Adrenal gland (tissue), 5 donors: Measurements from ENCODE around the gene KCNN4.

Source experiments
- POLR2A ChIP-seq, 2 donors: fragments of 450-650 bp; IDR thresholded peaks; one replicate each; pipeline ENCODE4 v1.6.1; 2017; ENCODE audit warnings: antibody characterized with exemption in 2 of 2, mild to moderate bottlenecking in 2 of 2, moderate library complexity in 1 of 2
- TF ChIP-seq, protein P1 (sequence below), 6 experiments: fragments of 450-650 bp in 4 of 6; fragments of 200-600 bp in 2 of 6; sonication (generic) in 1 of 6; IDR thresholded peaks; 1 replicate in 5 of 6; 2 replicates in 1 of 6; pipeline versions ENCODE4 v1.5.1 to v1.8.0; 2016 to 2021; ENCODE audit warnings: antibody characterized with exemption in 6 of 6, mild to moderate bottlenecking in 2 of 6, moderate library complexity in 1 of 6
- donor health status: DM: no; HTN: no; CAD: no.

- TF ChIP-seq POLR2A (IDR thresholded peaks at IDR 0.05) = no peak
- TF ChIP-seq, protein P1, sequence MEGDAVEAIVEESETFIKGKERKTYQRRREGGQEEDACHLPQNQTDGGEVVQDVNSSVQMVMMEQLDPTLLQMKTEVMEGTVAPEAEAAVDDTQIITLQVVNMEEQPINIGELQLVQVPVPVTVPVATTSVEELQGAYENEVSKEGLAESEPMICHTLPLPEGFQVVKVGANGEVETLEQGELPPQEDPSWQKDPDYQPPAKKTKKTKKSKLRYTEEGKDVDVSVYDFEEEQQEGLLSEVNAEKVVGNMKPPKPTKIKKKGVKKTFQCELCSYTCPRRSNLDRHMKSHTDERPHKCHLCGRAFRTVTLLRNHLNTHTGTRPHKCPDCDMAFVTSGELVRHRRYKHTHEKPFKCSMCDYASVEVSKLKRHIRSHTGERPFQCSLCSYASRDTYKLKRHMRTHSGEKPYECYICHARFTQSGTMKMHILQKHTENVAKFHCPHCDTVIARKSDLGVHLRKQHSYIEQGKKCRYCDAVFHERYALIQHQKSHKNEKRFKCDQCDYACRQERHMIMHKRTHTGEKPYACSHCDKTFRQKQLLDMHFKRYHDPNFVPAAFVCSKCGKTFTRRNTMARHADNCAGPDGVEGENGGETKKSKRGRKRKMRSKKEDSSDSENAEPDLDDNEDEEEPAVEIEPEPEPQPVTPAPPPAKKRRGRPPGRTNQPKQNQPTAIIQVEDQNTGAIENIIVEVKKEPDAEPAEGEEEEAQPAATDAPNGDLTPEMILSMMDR (IDR thresholded peaks at IDR 0.05) = no peak
These were observed 37.7 kb upstream of the KCNN4 start for GRCh38 chr19:43818500-43818899.
